NCI-H2196 treated with DMSO at 0.1 percent for 48 hours (cell line): ENCODE data around the gene MLLT1.

ENCODE experiments used
- DNase-seq: peaks from one replicate; lab custom pipeline; 2025; ENCODE audit not compliant: unreplicated experiment; lab: John Stamatoyannopoulos, UW

The MLLT1 gene

DNA sequence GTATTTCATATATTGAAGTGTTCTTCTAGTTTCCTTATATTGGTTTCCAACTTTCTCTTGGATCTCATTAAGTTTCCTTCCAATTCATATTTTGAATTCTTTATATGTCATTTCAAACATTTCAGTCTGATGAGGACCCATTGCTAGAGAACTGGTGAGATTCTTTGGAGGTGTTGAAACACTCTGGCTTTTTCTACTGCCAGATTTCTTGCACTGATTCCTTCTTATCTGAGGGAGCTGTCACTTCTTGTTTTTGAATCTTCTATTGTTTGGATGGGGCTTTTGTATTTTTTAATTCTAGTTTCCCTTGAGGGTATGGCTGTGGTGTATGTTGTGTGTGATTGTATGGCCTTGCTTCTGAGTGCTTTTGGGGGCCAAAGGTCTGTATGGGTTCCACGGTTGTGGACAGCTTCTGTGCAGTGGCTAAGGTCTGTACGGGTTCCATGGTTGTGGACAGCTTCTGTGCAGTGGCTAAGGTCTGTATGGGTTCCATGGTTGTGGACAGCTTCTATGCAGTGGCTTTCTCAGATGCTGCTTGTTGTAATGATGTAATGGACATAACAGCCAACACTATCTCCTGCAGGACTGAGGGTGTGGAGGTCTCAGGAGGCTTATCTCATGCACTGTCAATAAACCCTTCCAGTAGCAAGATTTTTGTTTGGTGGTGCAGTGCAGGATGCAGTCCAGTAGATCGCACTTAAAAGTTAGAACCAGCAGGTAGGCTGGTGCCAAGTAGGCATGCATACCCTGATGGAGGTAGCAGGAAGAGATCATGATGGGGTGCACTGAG is 107.5 kb downstream of the MLLT1 start:
- no peak for DNase-seq

DNA sequence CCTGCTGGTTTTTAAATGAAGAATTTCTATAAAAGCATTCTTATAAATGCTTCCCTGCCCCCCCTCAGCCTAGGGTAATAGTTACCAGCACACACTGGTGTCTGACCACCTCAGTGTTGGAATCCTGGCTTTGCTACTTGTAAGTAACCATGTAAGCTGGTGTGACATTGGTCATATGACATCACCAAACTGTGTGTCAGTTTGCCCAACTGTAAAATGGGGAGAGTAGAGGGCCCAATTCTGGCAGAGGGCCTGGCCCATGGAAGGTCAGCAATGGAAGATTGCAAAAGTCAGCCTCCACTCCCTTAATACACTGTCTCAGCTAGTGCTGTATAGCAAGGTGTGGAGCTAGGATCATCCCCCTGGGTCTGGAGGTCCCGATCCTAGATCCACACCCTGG is 112.7 kb downstream of the MLLT1 start:
- no peak for DNase-seq

DNA sequence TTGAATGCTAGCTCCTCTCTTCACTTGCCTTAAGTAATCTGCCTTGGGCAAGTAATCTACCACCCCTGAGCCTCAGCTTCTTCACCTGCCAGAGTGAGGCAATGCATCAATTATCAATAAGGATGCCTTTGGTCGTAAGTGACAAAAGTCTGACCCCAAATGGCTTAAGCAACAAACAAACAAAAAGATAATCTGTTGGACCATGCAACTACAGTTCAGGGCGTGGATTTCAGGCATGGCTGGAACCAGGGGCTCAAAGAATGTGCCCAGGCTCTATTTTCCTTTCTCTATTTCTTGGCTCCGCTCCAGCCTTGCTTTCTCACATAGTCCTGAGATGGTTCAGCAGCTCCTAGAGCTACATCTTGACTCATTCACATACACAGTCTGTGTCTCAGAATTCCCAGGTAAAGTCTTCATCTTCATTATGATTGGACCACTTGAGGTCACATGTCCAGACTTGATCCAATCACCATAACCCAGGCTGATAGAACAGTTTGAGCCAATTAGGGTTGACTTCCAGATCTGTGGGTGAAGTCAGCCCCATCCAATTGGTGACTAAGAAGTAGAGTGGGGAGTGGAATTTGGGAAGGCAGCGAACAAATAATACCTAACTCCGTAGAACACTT is 114.8 kb downstream of the MLLT1 start:
- no peak for DNase-seq

DNA sequence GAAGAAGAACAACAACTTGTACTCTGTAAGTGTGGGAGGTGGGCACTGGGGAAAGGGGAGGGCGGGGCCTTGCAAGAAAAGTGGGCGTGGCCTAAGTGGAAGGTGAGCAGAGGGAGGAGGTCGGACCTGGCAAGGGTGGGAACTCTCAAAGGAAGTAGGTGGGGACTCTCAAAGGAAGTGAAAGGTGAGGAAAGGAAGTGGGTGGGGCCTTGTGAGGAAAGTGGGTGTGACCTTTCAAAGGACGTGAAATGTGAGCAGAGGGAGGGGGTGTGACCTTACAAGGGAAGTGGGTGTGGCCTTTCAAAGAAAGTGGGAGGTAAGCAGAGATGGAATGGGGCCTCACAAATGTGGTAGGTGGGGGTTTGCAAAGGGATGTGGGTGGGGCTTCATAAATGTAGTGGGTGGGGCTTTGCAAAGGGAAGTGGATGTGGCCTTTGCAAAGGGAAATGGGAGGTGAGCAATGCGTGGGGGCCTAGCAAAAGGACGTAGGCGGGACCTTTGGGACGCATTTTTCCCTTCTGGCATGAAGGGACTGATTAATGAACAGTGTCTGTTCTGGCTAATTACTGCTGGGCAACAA is 118.4 kb downstream of the MLLT1 start:
- DNase-seq: no peak
